H9 (cell line): ENCODE measurements around the gene CDK10. TPM values are rescaled to one million over a fixed set of nuclear protein-coding genes. Genes with fewer than 3 reads are reported as not detected.

Source experiments
- DNase-seq: peaks from one replicate; pipeline ENCODE4 v3.0.0-alpha.2; 2017
- H2AFZ ChIP-seq: one replicate; pipeline ENCODE4 v1.6.1; 2013; ENCODE audit warnings: mild to moderate bottlenecking, low read length, control low read depth, moderate library complexity
- H2AK5ac ChIP-seq: 2 replicates; pipeline ENCODE4 v1.6.1; 2013; ENCODE audit warnings: low read length, control low read depth, mixed read lengths; ENCODE audit not compliant: insufficient read length
- H2BK120ac ChIP-seq: one replicate; pipeline ENCODE4 v1.6.1; 2013; ENCODE audit warnings: low read depth, mild to moderate bottlenecking, low read length, control low read depth, inconsistent platforms; ENCODE audit not compliant: poor library complexity, severe bottlenecking
- H2BK12ac ChIP-seq: 2 replicates; pipeline ENCODE4 v1.6.1; 2013; ENCODE audit warnings: low read length, control low read depth, mixed read lengths, low read depth; ENCODE audit not compliant: insufficient read length
- H2BK15ac ChIP-seq: 2 replicates; pipeline ENCODE4 v1.6.1; 2013; ENCODE audit warnings: low read depth, low read length, control low read depth
- H2BK20ac ChIP-seq: one replicate; pipeline ENCODE4 v1.6.1; 2013; ENCODE audit warnings: low read depth, mild to moderate bottlenecking, low read length, control low read depth, inconsistent platforms; ENCODE audit not compliant: poor library complexity, severe bottlenecking
- H2BK5ac ChIP-seq: 2 replicates; pipeline ENCODE4 v1.6.1; 2013; ENCODE audit warnings: low read length, control low read depth, mixed read lengths; ENCODE audit not compliant: insufficient read length
- H3K14ac ChIP-seq: 2 replicates; pipeline ENCODE4 v1.6.1; 2013; ENCODE audit warnings: low read length, control low read depth; ENCODE audit not compliant: insufficient read depth
- H3K18ac ChIP-seq: 2 replicates; pipeline ENCODE4 v1.6.1; 2013; ENCODE audit warnings: low read depth, mild to moderate bottlenecking, mixed read lengths, low read length, control low read depth; ENCODE audit not compliant: insufficient read length
- H3K23ac ChIP-seq: 2 replicates; pipeline ENCODE4 v1.6.1; 2013; ENCODE audit warnings: low read length, control low read depth, mixed read lengths, low read depth; ENCODE audit not compliant: insufficient read length
- H3K23me2 ChIP-seq: 2 replicates; pipeline ENCODE4 v1.6.1; 2013; ENCODE audit warnings: low read depth, mild to moderate bottlenecking, mixed read lengths, low read length, control low read depth; ENCODE audit not compliant: insufficient read length, poor library complexity, severe bottlenecking
- H3K27ac ChIP-seq: 2 replicates; pipeline ENCODE4 v1.5.1; 2013; ENCODE audit warnings: low read length, control low read depth, mixed read lengths, low read depth; ENCODE audit not compliant: insufficient read length
- H3K27me3 ChIP-seq: 2 replicates; pipeline ENCODE4 v1.6.1; 2013; ENCODE audit warnings: low read length, control low read depth, inconsistent platforms; ENCODE audit not compliant: insufficient read depth
- H3K4ac ChIP-seq: 2 replicates; pipeline ENCODE4 v1.6.1; 2013; ENCODE audit warnings: low read depth, mild to moderate bottlenecking, control low read depth, inconsistent platforms, low read length, moderate library complexity
- H3K4me1 ChIP-seq: 2 replicates; pipeline ENCODE4 v1.6.1; 2013; ENCODE audit warnings: low read length, control low read depth, inconsistent platforms; ENCODE audit not compliant: insufficient read depth
- H3K4me2 ChIP-seq: 2 replicates; pipeline ENCODE4 v1.6.1; 2013; ENCODE audit warnings: low read length, control low read depth, mixed read lengths; ENCODE audit not compliant: insufficient read length, insufficient read depth
- H3K56ac ChIP-seq: 2 replicates; pipeline ENCODE4 v1.6.1; 2013; ENCODE audit warnings: low read depth, mild to moderate bottlenecking, mixed read lengths, low read length, control low read depth; ENCODE audit not compliant: insufficient read length
- H3K79me1 ChIP-seq: 2 replicates; pipeline ENCODE4 v1.6.1; 2013; ENCODE audit warnings: low read depth, mild to moderate bottlenecking, moderate library complexity, low read length, control low read depth, inconsistent platforms; ENCODE audit not compliant: insufficient read depth, poor library complexity, severe bottlenecking
- H3K79me2 ChIP-seq: 2 replicates; pipeline ENCODE4 v1.6.1; 2013; ENCODE audit warnings: low read length, control low read depth, inconsistent platforms; ENCODE audit not compliant: insufficient read depth
- H3K9ac ChIP-seq: 2 replicates; pipeline ENCODE4 v1.6.1; 2013; ENCODE audit warnings: low read length, control low read depth, mixed read lengths; ENCODE audit not compliant: insufficient read length; ENCODE audit errors: extremely low read depth
- H3K9me3 ChIP-seq: one replicate; pipeline ENCODE4 v1.6.1; 2013; ENCODE audit warnings: low read depth, low read length, inconsistent platforms; ENCODE audit not compliant: control insufficient read depth
- H3T11ph ChIP-seq: one replicate; pipeline ENCODE4 v1.6.1; 2013; ENCODE audit warnings: mild to moderate bottlenecking, low read length, control low read depth, inconsistent platforms
- H4K20me1 ChIP-seq: one replicate; pipeline ENCODE4 v1.6.1; 2013; ENCODE audit not compliant: control insufficient read depth, insufficient read length, insufficient read depth
- H4K5ac ChIP-seq: 2 replicates; pipeline ENCODE4 v1.6.1; 2013; ENCODE audit warnings: low read depth, mild to moderate bottlenecking, mixed read lengths, low read length, control low read depth; ENCODE audit not compliant: insufficient read length
- H4K8ac ChIP-seq: replicated peaks from 2 replicates; pipeline ENCODE4 v1.6.1; 2013; ENCODE audit warnings: low read length, control low read depth, mixed read lengths, low read depth; ENCODE audit not compliant: insufficient read length
- H4K91ac ChIP-seq: 2 replicates; pipeline ENCODE4 v1.6.1; 2013; ENCODE audit warnings: low read depth, mild to moderate bottlenecking, moderate library complexity, mixed read lengths, low read length, control low read depth; ENCODE audit not compliant: insufficient read length
- H3K27ac Mint-ChIP-seq, 3 experiments: 2 replicates in 2 of 3; 3 replicates in 1 of 3; pipeline ENCODE4 v1.8.0; 2020 to 2021; ENCODE audit warnings: mixed read lengths in 3 of 3, mild to moderate bottlenecking in 1 of 3, moderate library complexity in 1 of 3
- H3K27me3 Mint-ChIP-seq: 2 replicates; pipeline ENCODE4 v1.8.0; 2021; ENCODE audit warnings: low read depth, mild to moderate bottlenecking, moderate library complexity, mixed read lengths
- H3K36me3 Mint-ChIP-seq, 3 experiments: 2 replicates in 2 of 3; 3 replicates in 1 of 3; pipeline ENCODE4 v1.8.0; 2020 to 2021; ENCODE audit warnings: low read depth in 3 of 3, mixed read lengths in 3 of 3; ENCODE audit not compliant: insufficient read depth in 1 of 3
- H3K4me1 Mint-ChIP-seq, 2 experiments: 2 replicates each; pipeline ENCODE4 v1.8.0; 2020; ENCODE audit warnings: mixed read lengths in 2 of 2
- H3K4me3 Mint-ChIP-seq, 2 experiments: 2 replicates in 1 of 2; 3 replicates in 1 of 2; pipeline ENCODE4 v1.8.0; 2020 to 2021; ENCODE audit warnings: mild to moderate bottlenecking in 2 of 2, mixed read lengths in 2 of 2, moderate library complexity in 1 of 2
- H3K9me3 Mint-ChIP-seq, 2 experiments: 2 replicates in 1 of 2; 3 replicates in 1 of 2; pipeline ENCODE4 v1.8.0; 2020; ENCODE audit warnings: mild to moderate bottlenecking in 2 of 2, mixed read lengths in 2 of 2, moderate library complexity in 1 of 2
- WGBS: extraction: QIAGEN DNeasy Blood & Tissue Kit; methylation state at CpG from one replicate; pipeline ENCODE4 v1.1.7; 2013; ENCODE audit warnings: missing lambda C conversion rate, low lambda C conversion rate, mixed read lengths; ENCODE audit not compliant: insufficient read length; ENCODE audit errors: extremely low coverage; 5-methylcytosine and 5-hydroxymethylcytosine counted together
- total RNA-seq: library from RNA; stranded (reverse); gene quantifications from 2 replicates; pipeline ENCODE4 v1.2.1, GENCODE V29; 2021
- TF ChIP-seq, protein P1 (sequence below): fragments of 200-600 bp; sonication (generic); conservative IDR thresholded peaks from 3 replicates; pipeline ENCODE4 v1.8.0; 2021; ENCODE audit warnings: antibody characterized with exemption, mild to moderate bottlenecking

CDK10 gene
- total RNA-seq, 1 experiment from 2014 or later: 77.1 TPM

DNA sequence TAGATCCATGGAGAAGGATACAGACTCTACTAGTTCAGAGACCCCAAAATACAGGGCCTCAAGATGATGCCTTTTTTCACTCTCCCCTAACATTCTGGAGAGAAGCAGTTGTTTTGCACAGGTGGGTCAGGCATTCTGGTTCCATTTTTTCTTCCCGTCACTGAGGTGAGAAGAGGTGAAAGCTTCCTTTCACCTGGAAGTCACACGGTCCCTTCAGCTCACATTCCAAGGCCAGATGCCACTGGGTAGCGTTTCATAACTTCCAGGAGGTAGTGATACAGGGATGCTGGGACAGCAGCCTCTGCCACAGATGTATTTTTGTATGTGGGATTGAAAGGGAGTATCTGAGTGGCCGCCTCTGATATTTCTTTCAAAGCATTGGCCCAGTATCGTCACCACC, 1.9 kb downstream of the CDK10 start:
- no peaks in the 10 kb centered on the region for H3K4me1 ChIP-seq
- no peaks in the 10 kb centered on the region for H3K27me3 ChIP-seq
- H3K79me1 ChIP-seq: no peaks in the 10 kb centered on the region
- no peak overlapping the region for H2BK12ac ChIP-seq
- no peak overlapping the region for H2BK5ac ChIP-seq
- H3T11ph ChIP-seq: no peak overlapping the region
- H3K14ac ChIP-seq: no peak overlapping the region
- no peak overlapping the region for H2AFZ ChIP-seq
- H4K8ac ChIP-seq: no peak overlapping the region
- no peak overlapping the region for H2BK15ac ChIP-seq
- no peak overlapping the region for H3K4ac ChIP-seq
- no peak overlapping the region for H3K23ac ChIP-seq
- no peak overlapping the region for H3K27ac ChIP-seq
- no peak overlapping the region for H3K18ac ChIP-seq
- peaks cover 8% of the 10 kb centered on the region for H3K23me2 ChIP-seq
- peaks cover 7% of the 10 kb centered on the region for H3K9me3 ChIP-seq
- H3K4me1 Mint-ChIP-seq: peaks cover 6 to 7% of the 10 kb centered on the region in 2 experiments
- H3K56ac ChIP-seq: no peak overlapping the region
- no peak overlapping the region for H3K9ac ChIP-seq
- H3K4me3 Mint-ChIP-seq: peak overlapping the region; percentile 83 to 87; a peak in 4 of 5 replicates
- peaks cover 55 to 75% (median 62%) of the 10 kb centered on the region in 3 experiments for H3K36me3 Mint-ChIP-seq
- no peak overlapping the region for H2BK120ac ChIP-seq
- DNase-seq: no peak
- no peaks in the 10 kb centered on the region for H3K79me2 ChIP-seq
- no peak overlapping the region for H4K5ac ChIP-seq
- peaks cover 25 to 28% of the 10 kb centered on the region in 2 experiments for H3K9me3 Mint-ChIP-seq
- H2BK20ac ChIP-seq: no peak overlapping the region
- no peaks in the 10 kb centered on the region for H4K20me1 ChIP-seq
- H3K27me3 Mint-ChIP-seq: peaks cover 3% of the 10 kb centered on the region
- no peak overlapping the region for H4K91ac ChIP-seq
- H3K27ac Mint-ChIP-seq: no peak overlapping the region
- TF ChIP-seq, protein P1, sequence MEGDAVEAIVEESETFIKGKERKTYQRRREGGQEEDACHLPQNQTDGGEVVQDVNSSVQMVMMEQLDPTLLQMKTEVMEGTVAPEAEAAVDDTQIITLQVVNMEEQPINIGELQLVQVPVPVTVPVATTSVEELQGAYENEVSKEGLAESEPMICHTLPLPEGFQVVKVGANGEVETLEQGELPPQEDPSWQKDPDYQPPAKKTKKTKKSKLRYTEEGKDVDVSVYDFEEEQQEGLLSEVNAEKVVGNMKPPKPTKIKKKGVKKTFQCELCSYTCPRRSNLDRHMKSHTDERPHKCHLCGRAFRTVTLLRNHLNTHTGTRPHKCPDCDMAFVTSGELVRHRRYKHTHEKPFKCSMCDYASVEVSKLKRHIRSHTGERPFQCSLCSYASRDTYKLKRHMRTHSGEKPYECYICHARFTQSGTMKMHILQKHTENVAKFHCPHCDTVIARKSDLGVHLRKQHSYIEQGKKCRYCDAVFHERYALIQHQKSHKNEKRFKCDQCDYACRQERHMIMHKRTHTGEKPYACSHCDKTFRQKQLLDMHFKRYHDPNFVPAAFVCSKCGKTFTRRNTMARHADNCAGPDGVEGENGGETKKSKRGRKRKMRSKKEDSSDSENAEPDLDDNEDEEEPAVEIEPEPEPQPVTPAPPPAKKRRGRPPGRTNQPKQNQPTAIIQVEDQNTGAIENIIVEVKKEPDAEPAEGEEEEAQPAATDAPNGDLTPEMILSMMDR: no peak
- H2AK5ac ChIP-seq: no peak overlapping the region
- no CpG with 5 or more reads among the region's 5 CpGs for WGBS
- no peak overlapping the region for H3K4me2 ChIP-seq
